NCI-H1105 (cell line): ENCODE data around the gene SOCS7.
A peak's percentile ranks its signal among the peaks of the same experiment; 100 is the strongest.

Source experiments
- DNase-seq: peaks from one replicate; lab custom pipeline; 2025; lab: John Stamatoyannopoulos, UW

SOCS7 gene

GRCh38 chr17:38351412-38352222, at the start of gene SOCS7:
Gene SOCS7 (plus strand): TSS chr17:38351844. CDS start chr17:38352053, 209 bp downstream.
- peak; percentile 91 for DNase-seq

GRCh38 chr17:38315497-38315896, 36.1 kb upstream of the SOCS7 start:
- DNase-seq: no peak

- DNase-seq: no peak
These were observed 34.6 kb upstream of the SOCS7 start for GRCh38 chr17:38317081-38317480.

- no peak for DNase-seq
These were observed 31.2 kb upstream of the SOCS7 start for GRCh38 chr17:38320482-38320881.

DNA sequence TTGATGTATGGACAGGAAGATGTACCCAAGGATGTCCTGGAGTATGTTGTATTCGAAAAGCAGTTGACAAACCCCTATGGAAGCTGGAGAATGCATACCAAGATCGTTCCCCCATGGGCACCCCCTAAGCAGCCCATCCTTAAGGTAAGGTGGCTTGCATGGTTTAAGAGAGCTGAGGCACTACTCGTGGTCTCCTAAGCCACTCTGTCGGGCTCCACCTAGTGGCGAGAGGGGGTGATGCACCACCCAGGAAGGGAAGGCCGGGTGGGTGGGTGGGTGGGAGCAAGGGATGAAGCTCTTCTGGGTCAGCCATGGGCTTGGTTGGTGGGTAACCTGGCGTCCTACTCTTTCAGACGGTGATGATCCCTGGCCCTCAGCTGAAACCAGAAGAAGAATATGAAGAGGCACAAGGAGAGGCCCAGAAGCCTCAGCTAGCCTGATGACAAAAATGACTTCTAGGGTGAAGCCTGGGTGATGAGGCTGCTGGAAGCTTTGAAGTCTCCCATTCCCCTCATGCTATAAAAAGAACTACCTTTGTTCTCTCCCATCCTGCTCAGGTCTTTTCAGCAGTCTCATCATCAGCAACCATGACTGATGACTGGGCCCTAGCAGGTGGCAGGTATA, 29.4 kb upstream of the SOCS7 start:
- DNase-seq: peak; percentile 23

DNA sequence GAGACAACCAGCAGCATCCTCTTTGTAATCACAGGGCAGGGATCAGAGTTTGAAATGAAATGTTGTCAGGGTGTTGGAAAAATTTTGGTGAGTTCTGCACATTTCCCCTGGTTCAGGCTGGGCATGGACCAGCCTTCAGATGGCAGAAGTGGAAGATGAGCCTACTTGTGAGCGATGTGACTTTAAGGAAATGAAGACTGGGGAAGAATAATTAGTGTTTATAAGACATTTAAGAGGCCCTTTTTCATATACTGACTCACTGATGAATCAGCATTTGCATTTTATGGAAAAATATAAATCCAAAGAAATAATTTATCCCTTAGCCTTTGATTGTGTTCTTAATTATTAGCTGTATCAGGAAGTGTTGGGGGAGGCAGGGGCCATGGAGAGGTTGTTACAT, 28.7 kb upstream of the SOCS7 start:
- no peak for DNase-seq

DNA sequence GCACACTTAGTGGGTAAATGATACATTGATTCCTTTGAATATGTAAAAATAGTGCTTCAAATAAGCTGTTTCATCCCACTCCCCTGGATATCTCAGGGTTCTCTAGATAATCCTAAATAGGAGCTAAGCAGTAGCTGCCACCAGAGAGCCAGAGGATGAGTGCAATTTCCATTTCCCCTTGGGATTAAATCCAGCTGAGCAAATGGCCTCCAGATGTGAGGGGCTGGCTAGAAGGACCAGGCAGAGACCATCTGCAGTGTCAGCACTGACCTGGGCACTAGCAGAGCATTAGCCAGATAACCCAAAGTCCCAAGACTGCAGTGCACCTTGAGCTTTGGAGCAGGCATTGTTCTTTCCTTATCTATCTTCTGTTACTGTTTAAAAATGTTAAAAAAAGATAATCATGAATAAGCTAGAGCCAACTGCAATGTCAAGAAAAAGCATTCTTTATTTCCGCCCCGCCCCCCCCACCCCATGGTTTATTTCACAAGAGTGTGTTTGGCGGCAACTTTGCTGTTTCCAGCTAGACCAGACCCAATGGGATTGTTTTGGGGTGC, 27.4 kb upstream of the SOCS7 start:
- no peak for DNase-seq

DNA sequence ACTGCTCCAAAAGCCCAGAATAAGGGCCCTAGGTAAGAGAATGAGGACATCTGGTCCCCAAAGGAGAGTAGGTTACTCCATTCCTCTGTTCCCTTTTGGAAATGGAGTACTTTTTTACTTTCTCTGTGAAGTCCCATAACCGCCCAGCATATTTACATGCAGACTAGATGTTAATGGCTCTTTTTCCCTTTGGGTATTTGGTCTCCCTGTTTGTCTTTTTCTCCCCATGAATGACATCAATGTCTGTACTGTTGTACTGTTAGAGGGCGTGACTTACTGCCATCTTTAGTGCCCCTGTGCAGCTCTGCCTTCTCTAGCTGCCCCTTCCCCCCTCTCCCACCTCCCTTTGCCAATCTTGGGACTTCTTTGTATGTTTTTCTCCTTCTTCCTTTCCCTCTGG, 26.9 kb upstream of the SOCS7 start:
- DNase-seq: no peak

DNA sequence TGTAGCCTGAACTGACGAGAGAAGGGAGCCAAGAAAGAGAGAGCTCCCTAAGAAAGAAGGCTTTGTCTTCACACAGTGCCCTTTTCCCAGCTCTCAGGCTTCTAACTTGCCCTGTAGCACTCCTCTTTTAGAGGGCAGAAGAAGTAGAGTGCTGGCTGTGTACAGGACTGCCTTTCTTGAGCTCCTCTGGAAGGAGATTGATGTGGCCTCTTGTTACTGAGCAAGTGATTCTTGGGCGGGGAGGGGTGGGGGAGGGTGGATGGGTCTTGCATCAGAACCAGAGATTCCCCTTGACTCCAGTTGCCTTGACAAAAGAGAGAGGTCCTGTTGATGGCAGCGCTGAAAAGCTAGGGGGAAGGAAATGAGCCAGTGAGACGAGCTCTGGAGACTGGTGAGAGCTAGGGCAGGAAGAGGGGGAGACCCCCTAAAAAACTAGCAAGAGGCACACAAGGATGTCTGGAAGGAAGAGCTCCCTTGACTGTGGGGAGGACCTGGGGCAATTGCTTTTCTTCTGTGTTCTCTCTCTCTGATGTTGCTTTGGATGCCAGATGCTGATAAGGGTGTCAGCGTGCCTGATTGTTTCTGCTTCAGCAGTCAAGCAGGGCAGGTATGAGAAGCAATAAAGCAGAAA, 26.3 kb upstream of the SOCS7 start:
- no peak for DNase-seq

- DNase-seq: no peak
These were observed 24.4 kb upstream of the SOCS7 start for GRCh38 chr17:38326996-38327792.

DNA sequence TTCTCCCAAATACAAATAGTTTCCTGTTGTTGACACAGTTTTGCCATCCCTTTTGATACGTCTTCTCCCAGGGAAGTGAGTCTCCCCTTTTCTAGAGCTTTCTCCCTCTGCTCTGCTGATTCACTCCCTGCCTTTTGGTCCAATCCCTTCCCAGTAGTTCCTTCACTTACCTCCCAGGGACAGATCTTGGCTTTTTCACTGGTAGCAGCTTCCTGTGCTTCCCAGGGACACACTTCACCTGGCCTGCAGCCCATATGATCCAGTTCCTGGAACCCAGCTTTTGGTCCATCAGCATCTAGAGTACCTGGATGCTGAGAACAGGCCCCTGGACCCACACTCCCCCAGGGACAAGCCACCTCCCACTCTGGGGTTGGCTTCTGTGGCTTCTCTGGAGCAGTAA, 23.7 kb upstream of the SOCS7 start:
- no peak for DNase-seq

GRCh38 chr17:38328620-38329019, 23.0 kb upstream of the SOCS7 start:
- no peak for DNase-seq

- DNase-seq: no peak
These were observed 22.4 kb upstream of the SOCS7 start for GRCh38 chr17:38329284-38329683.

- DNase-seq: no peak
These were observed 21.6 kb upstream of the SOCS7 start for GRCh38 chr17:38329808-38330730.

GRCh38 chr17:38330941-38331411, 20.7 kb upstream of the SOCS7 start:
- no peak for DNase-seq

DNA sequence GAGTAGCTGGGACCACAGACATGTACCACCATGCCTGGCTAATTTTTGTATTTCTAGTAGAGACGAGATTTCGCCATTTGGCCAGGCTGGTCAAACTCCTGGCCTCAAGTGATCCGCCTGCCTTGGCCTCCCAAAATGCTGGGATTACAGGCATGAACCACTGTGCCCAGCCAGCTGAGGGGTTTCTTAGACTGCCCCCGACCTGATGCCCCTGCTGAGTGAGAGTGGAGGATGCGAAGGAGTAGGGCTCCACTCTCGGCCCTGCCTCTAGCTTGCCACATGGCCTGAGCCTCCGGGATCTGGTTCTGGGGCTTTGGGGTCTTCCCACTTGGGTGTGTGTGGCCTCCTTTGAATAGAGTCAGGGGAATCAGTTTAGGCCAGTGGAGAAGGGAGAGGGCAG, 18.9 kb upstream of the SOCS7 start:
- no peak for DNase-seq

- DNase-seq: peak; percentile 31
These were observed 17.9 kb upstream of the SOCS7 start for GRCh38 chr17:38333635-38334295.

- no peak for DNase-seq
These were observed 16.9 kb upstream of the SOCS7 start for GRCh38 chr17:38334480-38335364.

DNA sequence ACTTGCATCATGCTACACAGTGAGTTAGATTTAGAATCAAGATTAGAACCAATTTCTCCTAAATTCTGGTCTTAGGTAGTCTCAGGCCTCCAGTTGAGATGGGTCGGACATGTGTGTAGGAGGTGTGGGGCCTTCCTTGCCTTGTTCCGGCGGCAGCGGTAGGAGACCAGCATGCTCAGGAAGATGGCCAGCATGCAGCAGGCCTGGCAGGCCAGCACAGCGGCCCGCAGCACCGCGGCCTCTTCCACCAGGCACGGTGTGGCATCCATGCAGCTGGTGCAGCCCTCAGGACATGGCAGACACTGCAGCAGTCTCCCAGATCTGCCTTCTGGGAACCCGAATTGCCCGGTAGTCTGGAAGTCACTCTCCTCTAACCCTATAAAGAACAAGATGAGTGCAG, 14.8 kb upstream of the SOCS7 start:
- no peak for DNase-seq
